Vagina (tissue), 2 donors: Measurements from ENCODE around the gene TPP1.

ENCODE experiments used
- CTCF ChIP-seq, 3 experiments: fragments of 450-650 bp in 2 of 3; fragments of 200-600 bp in 1 of 3; sonication (generic) in 1 of 3; IDR thresholded peaks; one replicate each; pipeline ENCODE4 v1.5.1; 2017 to 2019; ENCODE audit warnings: antibody characterized with exemption in 3 of 3, mild to moderate bottlenecking in 2 of 3, moderate library complexity in 2 of 3
- POLR2A ChIP-seq, 2 donors: fragments of 450-650 bp; IDR thresholded peaks; one replicate each; pipeline ENCODE4 v1.6.1; 2017; ENCODE audit warnings: antibody characterized with exemption in 2 of 2, mild to moderate bottlenecking in 2 of 2, moderate library complexity in 2 of 2
- POLR2AphosphoS5 ChIP-seq, 2 donors: sonication (generic); formaldehyde crosslinking; IDR thresholded peaks; one replicate each; pipeline ENCODE4 v1.9.0; 2017; ENCODE audit warnings: antibody characterized with exemption in 2 of 2, mild to moderate bottlenecking in 2 of 2, low read depth in 1 of 2; ENCODE audit not compliant: insufficient read depth in 1 of 2

- TF ChIP-seq POLR2A (IDR thresholded peaks at IDR 0.05): no peak
- no peak for TF ChIP-seq CTCF (IDR thresholded peaks at IDR 0.05)
- TF ChIP-seq POLR2AphosphoS5 (IDR thresholded peaks at IDR 0.05; ENCODE audit: insufficient read depth in 1 of 2, low read depth in 1 of 2): no peak
Observed at GRCh38 chr11:6614446-6614845, 4.8 kb downstream of the TPP1 start.
